Testis (tissue), 2 donors: ENCODE measurements around the gene PRDM1.

Experiments used
- POLR2A ChIP-seq: fragments of 450-650 bp; IDR thresholded peaks from one replicate; pipeline ENCODE4 v1.6.1; 2017; ENCODE audit warnings: antibody characterized with exemption, mild to moderate bottlenecking, moderate library complexity
- TF ChIP-seq, protein P1 (sequence below), 3 experiments: fragments of 450-650 bp in 2 of 3; fragments of 200-600 bp in 1 of 3; sonication (generic) in 1 of 3; IDR thresholded peaks; one replicate each; pipeline ENCODE4 v1.5.1; 2016 to 2019; ENCODE audit warnings: antibody characterized with exemption in 3 of 3, mild to moderate bottlenecking in 2 of 3, moderate library complexity in 1 of 3

DNA sequence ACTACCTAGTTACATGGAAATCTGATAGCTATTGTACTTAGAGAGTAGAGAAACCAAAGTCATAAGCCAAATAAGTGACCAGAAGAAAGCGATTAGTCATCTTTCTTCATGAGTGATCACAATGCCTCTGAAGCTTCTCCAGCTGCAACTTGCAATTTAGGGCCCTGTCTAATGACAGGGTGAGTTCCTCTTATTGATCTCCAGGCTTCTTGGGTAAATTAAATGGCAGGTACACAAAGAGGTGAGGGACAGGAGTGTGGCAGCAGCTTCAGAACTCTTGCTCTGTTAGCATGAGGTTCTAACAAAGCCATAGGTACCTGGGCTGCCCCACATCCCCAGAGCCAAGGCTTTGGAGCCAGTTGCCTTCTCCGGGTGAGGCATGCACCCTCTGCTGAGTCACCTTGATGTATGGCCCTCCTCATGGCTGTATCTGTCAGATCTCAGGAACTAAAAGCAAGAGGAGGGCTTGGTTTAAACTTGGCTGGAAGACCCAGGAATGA, 60.8 kb downstream of the PRDM1 start:
- no peak for TF ChIP-seq POLR2A
- TF ChIP-seq, protein P1, sequence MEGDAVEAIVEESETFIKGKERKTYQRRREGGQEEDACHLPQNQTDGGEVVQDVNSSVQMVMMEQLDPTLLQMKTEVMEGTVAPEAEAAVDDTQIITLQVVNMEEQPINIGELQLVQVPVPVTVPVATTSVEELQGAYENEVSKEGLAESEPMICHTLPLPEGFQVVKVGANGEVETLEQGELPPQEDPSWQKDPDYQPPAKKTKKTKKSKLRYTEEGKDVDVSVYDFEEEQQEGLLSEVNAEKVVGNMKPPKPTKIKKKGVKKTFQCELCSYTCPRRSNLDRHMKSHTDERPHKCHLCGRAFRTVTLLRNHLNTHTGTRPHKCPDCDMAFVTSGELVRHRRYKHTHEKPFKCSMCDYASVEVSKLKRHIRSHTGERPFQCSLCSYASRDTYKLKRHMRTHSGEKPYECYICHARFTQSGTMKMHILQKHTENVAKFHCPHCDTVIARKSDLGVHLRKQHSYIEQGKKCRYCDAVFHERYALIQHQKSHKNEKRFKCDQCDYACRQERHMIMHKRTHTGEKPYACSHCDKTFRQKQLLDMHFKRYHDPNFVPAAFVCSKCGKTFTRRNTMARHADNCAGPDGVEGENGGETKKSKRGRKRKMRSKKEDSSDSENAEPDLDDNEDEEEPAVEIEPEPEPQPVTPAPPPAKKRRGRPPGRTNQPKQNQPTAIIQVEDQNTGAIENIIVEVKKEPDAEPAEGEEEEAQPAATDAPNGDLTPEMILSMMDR (IDR thresholded peaks at IDR 0.05) = no peak
